GM12872 (cell line): ENCODE measurements around the gene PPP3CA.

Experiments
- CTCF ChIP-seq: IDR thresholded peaks from 3 replicates; pipeline ENCODE4 v1.5.1; 2011; ENCODE audit warnings: low read depth, mild to moderate bottlenecking, low read length, moderate library complexity; ENCODE audit not compliant: insufficient read depth

PPP3CA gene

GRCh38 chr4:101083131-101083530 lies 264.2 kb downstream of the PPP3CA start:
- no peak for TF ChIP-seq CTCF

- no peak for TF ChIP-seq CTCF
These were observed 265.5 kb downstream of the PPP3CA start for GRCh38 chr4:101081695-101082369.

DNA sequence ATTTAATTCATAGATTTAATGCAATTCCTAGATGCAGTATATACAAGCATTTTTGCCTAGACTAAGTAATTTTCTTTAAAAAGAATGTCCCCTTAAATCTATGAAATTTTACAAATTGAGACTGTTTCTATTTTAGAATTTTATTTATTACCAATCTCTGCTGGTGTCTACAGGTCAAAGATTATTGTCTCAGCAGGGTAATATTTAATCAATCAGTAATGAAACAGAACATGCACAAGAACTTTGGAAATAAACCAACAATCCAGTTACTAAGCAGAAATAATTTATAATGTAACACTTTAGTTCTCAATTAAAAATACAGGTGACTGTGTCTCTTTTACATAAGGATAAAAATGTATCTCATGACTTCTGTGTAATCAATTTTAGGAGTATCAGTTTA lies 266.2 kb downstream of the PPP3CA start:
- no peak for TF ChIP-seq CTCF

GRCh38 chr4:101078950-101079349 lies 268.4 kb downstream of the PPP3CA start:
- no peak for TF ChIP-seq CTCF

GRCh38 chr4:101076032-101076431 lies 271.3 kb downstream of the PPP3CA start:
- no peak for TF ChIP-seq CTCF

DNA sequence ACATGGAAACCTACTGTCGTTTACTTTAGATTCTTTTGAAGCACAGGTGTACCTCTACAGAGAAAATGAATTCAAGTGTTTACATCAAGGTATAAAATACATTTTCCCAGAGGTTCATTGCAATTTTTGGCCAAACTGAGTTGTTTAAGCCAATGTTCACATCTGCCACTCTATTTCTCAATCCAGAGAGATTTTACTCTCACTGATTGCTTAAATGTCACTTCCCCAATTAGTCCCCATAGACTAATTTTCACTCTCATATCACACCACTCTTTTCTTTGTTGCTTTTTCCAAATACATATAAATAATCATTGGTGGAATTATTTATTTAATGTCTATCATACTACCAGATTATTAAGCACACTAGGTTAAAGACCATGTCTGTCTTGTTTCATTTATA lies 271.8 kb downstream of the PPP3CA start:
- no peak for TF ChIP-seq CTCF

GRCh38 chr4:101074326-101074725 lies 273.0 kb downstream of the PPP3CA start:
- no peak for TF ChIP-seq CTCF
